HepG2 (cell line): ENCODE measurements around the gene HSPA1L. TPM values are rescaled to one million over a fixed set of nuclear protein-coding genes. Genes with fewer than 3 reads are reported as not detected.

ENCODE experiments used
- AKNA ChIP-seq: sonication (generic); formaldehyde crosslinking; IDR thresholded peaks from 2 replicates; pipeline ENCODE4 v1.4.0; 2020; ENCODE audit warnings: missing genetic modification reagents, borderline replicate concordance
- EP300 ChIP-seq, 3 experiments: sonication (generic) in 1 of 3; formaldehyde crosslinking in 1 of 3; IDR thresholded peaks; 2 replicates each; pipeline versions ENCODE4 v1.5.1 to v1.6.1; 2011 to 2020; ENCODE audit warnings: low read depth in 2 of 3, low read length in 2 of 3, borderline replicate concordance in 1 of 3, improper control_type of control experiment in 1 of 3, mild to moderate bottlenecking in 1 of 3, missing genetic modification reagents in 1 of 3, moderate library complexity in 1 of 3
- FIP1L1 ChIP-seq: fragments of 200-400 bp; formaldehyde crosslinking; IDR thresholded peaks from 2 replicates; pipeline ENCODE4 v1.6.1; 2018; ENCODE audit warnings: low read depth, mild to moderate bottlenecking, low read length, moderate library complexity, borderline replicate concordance; ENCODE audit not compliant: insufficient read depth
- HNF4G ChIP-seq, 2 experiments: sonication (generic) in 1 of 2; formaldehyde crosslinking in 1 of 2; IDR thresholded peaks; 2 replicates each; pipeline versions ENCODE4 v1.4.0 to v1.6.1; 2011 to 2020; ENCODE audit warnings: borderline replicate concordance in 2 of 2, low read depth in 2 of 2, mild to moderate bottlenecking in 2 of 2, low read length in 1 of 2, missing genetic modification reagents in 1 of 2, moderate library complexity in 1 of 2
- IRF2 ChIP-seq: IDR thresholded peaks from 2 replicates; pipeline ENCODE4 v1.6.1; 2018; ENCODE audit warnings: missing genetic modification reagents, missing compliant biosample characterization
- MAF1 ChIP-seq: sonication (generic); formaldehyde crosslinking; IDR thresholded peaks from 2 replicates; pipeline ENCODE4 v1.5.0; 2020; ENCODE audit warnings: missing genetic modification reagents, borderline replicate concordance
- PATZ1 ChIP-seq: sonication (generic); formaldehyde crosslinking; IDR thresholded peaks from 2 replicates; pipeline ENCODE4 v1.4.0; 2020; ENCODE audit warnings: missing genetic modification reagents
- RARA ChIP-seq: IDR thresholded peaks from 2 replicates; pipeline ENCODE4 v1.6.1; 2016; ENCODE audit warnings: missing genetic modification reagents, missing compliant biosample characterization
- RFX3 ChIP-seq: IDR thresholded peaks from 2 replicates; pipeline ENCODE4 v1.6.1; 2016; ENCODE audit warnings: missing biosample characterization, missing genetic modification reagents
- THAP8 ChIP-seq: sonication (generic); formaldehyde crosslinking; IDR thresholded peaks from 2 replicates; pipeline ENCODE4 v1.5.1; 2020; ENCODE audit warnings: missing genetic modification reagents, mild to moderate bottlenecking, borderline replicate concordance
- U2AF1 ChIP-seq: fragments of 200-400 bp; formaldehyde crosslinking; optimal IDR thresholded peaks from 2 replicates; pipeline ENCODE3; 2017; ENCODE audit warnings: mild to moderate bottlenecking, low read depth, low read length
- ZFAT ChIP-seq: sonication (generic); formaldehyde crosslinking; conservative IDR thresholded peaks from 2 replicates; pipeline ENCODE4 v1.8.1; 2023; ENCODE audit warnings: missing genetic modification reagents, inconsistent platforms
- ZKSCAN5 ChIP-seq: sonication (generic); formaldehyde crosslinking; IDR thresholded peaks from 2 replicates; pipeline ENCODE4 v1.5.1; 2020; ENCODE audit warnings: mild to moderate bottlenecking, missing genetic modification reagents
- ZNF234 ChIP-seq: sonication (generic); formaldehyde crosslinking; conservative IDR thresholded peaks from 2 replicates; pipeline ENCODE4 v1.5.1; 2020; ENCODE audit warnings: mild to moderate bottlenecking, missing genetic modification reagents
- ZNF337 ChIP-seq: sonication (generic); formaldehyde crosslinking; IDR thresholded peaks from 2 replicates; pipeline ENCODE4 v1.5.1; 2020; ENCODE audit warnings: missing genetic modification reagents, low read depth, mild to moderate bottlenecking, borderline replicate concordance
- ZNF512B ChIP-seq: sonication (generic); formaldehyde crosslinking; IDR thresholded peaks from 2 replicates; pipeline ENCODE4 v1.5.1; 2020; ENCODE audit warnings: missing genetic modification reagents, mild to moderate bottlenecking, borderline replicate concordance
- ZNF672 ChIP-seq: sonication (generic); formaldehyde crosslinking; IDR thresholded peaks from 2 replicates; pipeline ENCODE4 v1.8.1; 2022; ENCODE audit warnings: missing genetic modification reagents
- polyA plus RNA-seq, 8 experiments: library from polyadenylated mRNA; depleted of rRNA in 3 of 8; stranded (reverse) in 7 of 8; unstranded in 1 of 8; fragments of >200 nt; fragmentation: Illumina TruSeq in 4 of 8; extraction: Trizol in 4 of 8; gene quantifications; 2 replicates each; pipeline versions ENCODE4 v1.2.1 to v1.2.3, GENCODE V29; 2011 to 2016; ENCODE audit warnings: low read depth in 4 of 8, missing spikeins in 1 of 8, mixed read lengths in 1 of 8; ENCODE audit not compliant: insufficient read depth in 1 of 8
- total RNA-seq, 5 experiments: library from RNA; depleted of rRNA; stranded (reverse); fragments of >200 nt; fragmentation: Illumina TruSeq; extraction: Trizol; gene quantifications; 2 replicates each; pipeline ENCODE4 v1.2.3, GENCODE V29; 2016; ENCODE audit warnings: low read depth in 1 of 5

HSPA1L gene
- total and polyA plus RNA-seq, 2 of the 13 experiments (the other 11 are each of a cell fraction or from before 2014, with no cell fraction given): 0.55 to 1.0 TPM

DNA sequence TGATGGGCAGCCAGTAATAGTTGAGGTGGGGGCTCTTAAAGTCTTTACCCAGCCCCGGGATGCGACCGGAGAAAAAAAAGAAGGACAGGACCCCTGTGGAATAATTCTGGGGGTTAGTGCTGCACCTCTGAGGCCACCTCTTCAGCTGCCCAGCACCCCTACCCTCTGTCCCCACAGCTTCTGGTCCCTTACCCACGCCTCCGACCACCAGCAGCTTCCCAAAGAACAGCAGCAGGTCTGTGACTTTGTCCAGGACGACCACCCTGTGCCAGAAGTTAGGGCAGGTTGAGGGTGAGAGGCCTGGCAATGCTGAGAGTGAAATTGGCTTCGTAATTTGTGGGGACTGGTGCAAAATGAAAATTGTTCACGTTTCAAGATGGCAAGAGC, 49.7 kb upstream of the HSPA1L start (continued):
- TF ChIP-seq PATZ1 (CRISPR knock-in tag) (no peak), ZNF672 (CRISPR knock-in tag) (no peak), ZKSCAN5 (CRISPR knock-in tag) (no peak), EP300 (IDR thresholded peaks at IDR 0.05; ENCODE audit: low read depth in 2 of 2, low read length in 2 of 2) (0 out of 4 replicates have a peak, but pooled peaks of 1 of the 2 experiments have one; percentile 0), EP300 (CRISPR knock-in tag; IDR thresholded peaks at IDR 0.05; ENCODE audit: borderline replicate concordance) (no peak), ZNF337 (CRISPR knock-in tag) (no peak), ZNF234 (CRISPR knock-in tag) (0 out of 2 replicates have a peak, but pooled peaks have one; percentile 46), AKNA (CRISPR knock-in tag) (no peak), MAF1 (CRISPR knock-in tag) (no peak), ZFAT (CRISPR knock-in tag) (no peak), IRF2 (CRISPR knock-in tag) (no peak), ZNF512B (CRISPR knock-in tag) (0 out of 2 replicates have a peak, but pooled peaks have one; percentile 27), THAP8 (CRISPR knock-in tag) (no peak), HNF4G (IDR thresholded peaks at IDR 0.05; ENCODE audit: borderline replicate concordance, low read depth, low read length) (no peak), HNF4G (CRISPR knock-in tag; IDR thresholded peaks at IDR 0.05; ENCODE audit: borderline replicate concordance, low read depth) (no peak), RFX3 (CRISPR knock-in tag) (no peak), FIP1L1 (no peak), U2AF1 (no peak), RARA (CRISPR knock-in tag) (no peak)
